ENCODE results near the gene SV2C. TPM values are rescaled to one million over a fixed set of nuclear protein-coding genes. Genes with fewer than 3 reads are reported as not detected.

The SV2C gene
- total and polyA plus RNA-seq, 11 donors = 0.12 to 0.29 (median 0.20) TPM; not detected in 5

GRCh38 chr5:76372323-76373054 is 289.3 kb downstream of the SV2C start:
- Histone ChIP-seq H3K27ac (no peak overlapping the region), H3K4me3 (no peak overlapping the region), H3K4me1 (peaks cover 0 to 9% (median 0%) of the 10 kb centered on the region in 12 donors), H3K9me3 (no peaks in the 10 kb centered on the region), H3K27me3 (no peaks in the 10 kb centered on the region), H3K36me3 (no peaks in the 10 kb centered on the region)
- ATAC-seq = peak in 2 of 4 donors; percentile 45 to 67
- WGBS, 4 donors = 65 to 72% (median 68%) methylated on average over 11 of the region's 11 CpGs
- DNase-seq = no peak
- TF ChIP-seq CTCF (IDR thresholded peaks at IDR 0.05) (no peak), POLR2A (IDR thresholded peaks at IDR 0.05) (no peak)
- intact Hi-C loops (cut with DNase I) = no loop called here

GRCh38 chr5:76376148-76376865 is 293.1 kb downstream of the SV2C start:
- ATAC-seq (no peak), DNase-seq (no peak)
- 80 to 89% (median 82%) methylated on average over 3 of the region's 3 CpGs for WGBS, 4 donors
- Histone ChIP-seq H3K27me3 (no peaks in the 10 kb centered on the region), H3K36me3 (no peaks in the 10 kb centered on the region), H3K4me1 (peaks cover 0 to 9% (median 0%) of the 10 kb centered on the region in 12 donors), H3K9me3 (no peaks in the 10 kb centered on the region), H3K4me3 (no peak overlapping the region), H3K27ac (no peak overlapping the region)
- TF ChIP-seq POLR2A (IDR thresholded peaks at IDR 0.05) (no peak), CTCF (IDR thresholded peaks at IDR 0.05) (no peak)
- intact Hi-C loops (cut with DNase I) = no loop called here

GRCh38 chr5:76376866-76377230 is 293.7 kb downstream of the SV2C start:
- Histone ChIP-seq H3K9me3 (no peaks in the 10 kb centered on the region), H3K36me3 (no peaks in the 10 kb centered on the region), H3K27me3 (no peaks in the 10 kb centered on the region), H3K27ac (no peak overlapping the region), H3K4me1 (peaks cover 0 to 9% (median 0%) of the 10 kb centered on the region in 12 donors), H3K4me3 (no peak overlapping the region)
- intact Hi-C loops (cut with DNase I) = no loop called here
- DNase-seq = no peak
- WGBS, 4 donors = 51 to 81% (median 71%) methylated on average over 2 to 3 of the region's 3 CpGs
- no peak for TF ChIP-seq POLR2A (IDR thresholded peaks at IDR 0.05)
- TF ChIP-seq CTCF (IDR thresholded peaks at IDR 0.05) = no peak
- ATAC-seq = no peak

GRCh38 chr5:76378355-76378754 is 295.2 kb downstream of the SV2C start:
- ATAC-seq = no peak
- Histone ChIP-seq H3K9me3 (no peaks in the 10 kb centered on the region), H3K27ac (no peak overlapping the region), H3K4me3 (no peak overlapping the region), H3K4me1 (no peaks in the 10 kb centered on the region), H3K36me3 (no peaks in the 10 kb centered on the region), H3K27me3 (no peaks in the 10 kb centered on the region)
- WGBS, 4 donors = 84 to 93% (median 87%) methylated on average over 6 of the region's 6 CpGs
- TF ChIP-seq CTCF (IDR thresholded peaks at IDR 0.05) (no peak), POLR2A (IDR thresholded peaks at IDR 0.05) (no peak)
- intact Hi-C loops (cut with DNase I) = no loop called here
- no peak for DNase-seq

All from heart left ventricle (tissue), 16 donors.